ENCODE results near the gene CELA3A.
"Not testable (repeated sequence)": the region's sequence is repeated elsewhere in the genome, so short reads cannot be mapped to it uniquely, and the experiment has no call there.

Gene CELA3A

GRCh38 chr1:21969066-21969465 lies 32.4 kb upstream of the CELA3A start:
- not testable (repeated sequence) for H3K9me3 ChIP-seq (ENCODE audit: insufficient read depth, low read depth, low read length); H3K4me3 ChIP-seq (ENCODE audit: low read length); H3K27me3 ChIP-seq (ENCODE audit: insufficient read depth, low read length); H3K36me3 ChIP-seq (ENCODE audit: insufficient read depth, low read length); H3K4me1 ChIP-seq (ENCODE audit: insufficient read depth, low read length); H3K27ac ChIP-seq (ENCODE audit: low read depth, low read length); H3K9ac ChIP-seq (ENCODE audit: low read depth, low read length)
- WGBS = 80% methylated on average over 5 of the region's 5 CpGs

GRCh38 chr1:21970523-21970922 lies 30.9 kb upstream of the CELA3A start:
- not testable (repeated sequence) for H3K9me3 ChIP-seq (ENCODE audit: insufficient read depth, low read depth, low read length); H3K4me3 ChIP-seq (ENCODE audit: low read length); H3K27ac ChIP-seq (ENCODE audit: low read depth, low read length); H3K9ac ChIP-seq (ENCODE audit: low read depth, low read length); H3K4me1 ChIP-seq (ENCODE audit: insufficient read depth, low read length); H3K27me3 ChIP-seq (ENCODE audit: insufficient read depth, low read length); H3K36me3 ChIP-seq (ENCODE audit: insufficient read depth, low read length)
- 57% methylated on average over 4 of the region's 4 CpGs for WGBS

DNA sequence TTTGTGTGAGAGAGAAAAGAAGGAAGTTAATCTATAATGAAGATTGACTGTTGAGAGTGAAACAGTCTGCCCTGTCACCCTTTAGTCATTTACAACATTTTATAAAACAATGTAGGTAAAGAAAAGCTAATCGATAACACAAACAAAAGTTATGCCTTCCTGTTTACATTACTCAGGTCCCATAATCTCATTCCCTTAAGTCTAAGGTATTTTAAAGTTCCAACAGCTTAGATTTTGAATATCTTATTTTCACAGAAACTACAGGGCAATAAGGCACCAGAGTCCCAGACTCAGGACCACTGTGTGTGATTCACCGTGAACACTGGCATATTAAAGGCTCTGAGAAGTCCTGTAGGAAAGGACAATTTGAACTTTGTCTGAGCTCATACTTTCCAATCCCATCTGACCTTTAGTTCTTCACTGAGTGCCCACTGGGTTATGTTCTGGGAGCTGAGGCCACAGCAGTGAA lies 28.4 kb upstream of the CELA3A start:
- not testable (repeated sequence) for H3K36me3 ChIP-seq (ENCODE audit: insufficient read depth, low read length); H3K4me1 ChIP-seq (ENCODE audit: insufficient read depth, low read length); H3K27me3 ChIP-seq (ENCODE audit: insufficient read depth, low read length); H3K9me3 ChIP-seq (ENCODE audit: insufficient read depth, low read depth, low read length); H3K4me3 ChIP-seq (ENCODE audit: low read length); H3K9ac ChIP-seq (ENCODE audit: low read depth, low read length); H3K27ac ChIP-seq (ENCODE audit: low read depth, low read length)
- WGBS = 93% methylated on average over 1 of the region's 2 CpGs

- H3K4me3 ChIP-seq (ENCODE audit: low read length); H3K27me3 ChIP-seq (ENCODE audit: insufficient read depth, low read length): not testable (repeated sequence)
- 88% methylated on average over 4 of the region's 8 CpGs for WGBS
Measured at GRCh38 chr1:21973948-21974347, 27.5 kb upstream of the CELA3A start.

GRCh38 chr1:21974699-21975098 lies 26.8 kb upstream of the CELA3A start:
- H3K4me3 ChIP-seq (ENCODE audit: low read length); H3K4me1 ChIP-seq (ENCODE audit: insufficient read depth, low read length); H3K36me3 ChIP-seq (ENCODE audit: insufficient read depth, low read length); H3K9me3 ChIP-seq (ENCODE audit: insufficient read depth, low read depth, low read length); H3K27me3 ChIP-seq (ENCODE audit: insufficient read depth, low read length); H3K9ac ChIP-seq (ENCODE audit: low read depth, low read length); H3K27ac ChIP-seq (ENCODE audit: low read depth, low read length): not testable (repeated sequence)
- WGBS = 86% methylated on average over 1 of the region's 6 CpGs

More at GRCh38 chr1:21973948-21974347, 27.5 kb upstream of the CELA3A start:
- H3K4me1 ChIP-seq (ENCODE audit: insufficient read depth, low read length); H3K9ac ChIP-seq (ENCODE audit: low read depth, low read length); H3K9me3 ChIP-seq (ENCODE audit: insufficient read depth, low read depth, low read length); H3K27ac ChIP-seq (ENCODE audit: low read depth, low read length); H3K36me3 ChIP-seq (ENCODE audit: insufficient read depth, low read length): not testable (repeated sequence)

GRCh38 chr1:21975296-21975695 lies 26.2 kb upstream of the CELA3A start:
- H3K27ac ChIP-seq (ENCODE audit: low read depth, low read length); H3K4me3 ChIP-seq (ENCODE audit: low read length); H3K27me3 ChIP-seq (ENCODE audit: insufficient read depth, low read length); H3K9me3 ChIP-seq (ENCODE audit: insufficient read depth, low read depth, low read length); H3K4me1 ChIP-seq (ENCODE audit: insufficient read depth, low read length); H3K9ac ChIP-seq (ENCODE audit: low read depth, low read length); H3K36me3 ChIP-seq (ENCODE audit: insufficient read depth, low read length): not testable (repeated sequence)
- WGBS = 96% methylated on average over 6 of the region's 9 CpGs

GRCh38 chr1:21976703-21977239 lies 24.7 kb upstream of the CELA3A start, which contains the start of gene CELA3B:
CELA3B (plus strand) TSS chr1:21977022; CDS start chr1:21977040, 18 bp downstream.
- not testable (repeated sequence) for H3K4me1 ChIP-seq (ENCODE audit: insufficient read depth, low read length); H3K9ac ChIP-seq (ENCODE audit: low read depth, low read length); H3K9me3 ChIP-seq (ENCODE audit: insufficient read depth, low read depth, low read length); H3K4me3 ChIP-seq (ENCODE audit: low read length); H3K36me3 ChIP-seq (ENCODE audit: insufficient read depth, low read length); H3K27ac ChIP-seq (ENCODE audit: low read depth, low read length); H3K27me3 ChIP-seq (ENCODE audit: insufficient read depth, low read length)
- 92% methylated on average over 9 of the region's 9 CpGs for WGBS

GRCh38 chr1:21978209-21978608 lies 23.2 kb upstream of the CELA3A start:
- H3K27me3 ChIP-seq (ENCODE audit: insufficient read depth, low read length); H3K27ac ChIP-seq (ENCODE audit: low read depth, low read length); H3K4me3 ChIP-seq (ENCODE audit: low read length); H3K9ac ChIP-seq (ENCODE audit: low read depth, low read length); H3K4me1 ChIP-seq (ENCODE audit: insufficient read depth, low read length); H3K9me3 ChIP-seq (ENCODE audit: insufficient read depth, low read depth, low read length); H3K36me3 ChIP-seq (ENCODE audit: insufficient read depth, low read length): not testable (repeated sequence)
- 89% methylated on average over 11 of the region's 11 CpGs for WGBS

DNA sequence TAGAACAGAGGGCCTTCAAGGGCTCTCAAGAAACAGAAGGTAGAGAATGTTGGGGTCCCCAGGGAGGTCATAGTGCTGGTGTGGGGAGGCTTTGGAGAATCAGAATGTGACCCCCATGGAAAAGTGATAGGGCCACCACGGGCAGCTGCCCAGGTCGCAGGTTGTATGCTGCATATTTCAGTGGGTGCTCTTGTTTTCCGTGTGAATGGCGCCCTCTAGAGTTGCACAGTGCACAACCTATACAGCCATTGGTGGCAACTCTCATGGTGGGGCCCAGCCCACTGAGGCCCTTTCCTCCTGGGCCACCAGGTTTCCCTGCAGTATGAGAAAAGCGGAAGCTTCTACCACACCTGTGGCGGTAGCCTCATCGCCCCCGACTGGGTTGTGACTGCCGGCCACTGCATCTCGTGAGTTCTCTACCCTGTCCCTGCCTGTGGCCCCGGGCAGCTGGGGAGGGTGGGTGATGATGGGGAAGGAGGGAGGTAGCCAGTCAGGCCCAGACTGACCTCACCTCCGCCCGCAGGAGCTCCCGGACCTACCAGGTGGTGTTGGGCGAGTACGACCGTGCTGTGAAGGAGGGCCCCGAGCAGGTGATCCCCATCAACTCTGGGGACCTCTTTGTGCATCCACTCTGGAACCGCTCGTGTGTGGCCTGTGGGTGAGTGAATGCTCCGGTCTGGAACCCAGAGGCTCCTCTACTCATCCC lies 20.8 kb upstream of the CELA3A start:
- not testable (repeated sequence) for H3K36me3 ChIP-seq (ENCODE audit: insufficient read depth, low read length); H3K4me1 ChIP-seq (ENCODE audit: insufficient read depth, low read length); H3K9me3 ChIP-seq (ENCODE audit: insufficient read depth, low read depth, low read length); H3K27ac ChIP-seq (ENCODE audit: low read depth, low read length); H3K4me3 ChIP-seq (ENCODE audit: low read length); H3K27me3 ChIP-seq (ENCODE audit: insufficient read depth, low read length); H3K9ac ChIP-seq (ENCODE audit: low read depth, low read length)
- 81% methylated on average over 17 of the region's 21 CpGs for WGBS

GRCh38 chr1:21981253-21981652 lies 20.2 kb upstream of the CELA3A start:
- H3K4me1 ChIP-seq (ENCODE audit: insufficient read depth, low read length); H3K9me3 ChIP-seq (ENCODE audit: insufficient read depth, low read depth, low read length); H3K4me3 ChIP-seq (ENCODE audit: low read length); H3K36me3 ChIP-seq (ENCODE audit: insufficient read depth, low read length); H3K27me3 ChIP-seq (ENCODE audit: insufficient read depth, low read length); H3K27ac ChIP-seq (ENCODE audit: low read depth, low read length); H3K9ac ChIP-seq (ENCODE audit: low read depth, low read length): not testable (repeated sequence)
- WGBS = 96% methylated on average over 2 of the region's 4 CpGs

GRCh38 chr1:21982122-21982521 lies 19.3 kb upstream of the CELA3A start:
- H3K9me3 ChIP-seq (ENCODE audit: insufficient read depth, low read depth, low read length); H3K27me3 ChIP-seq (ENCODE audit: insufficient read depth, low read length); H3K36me3 ChIP-seq (ENCODE audit: insufficient read depth, low read length); H3K4me1 ChIP-seq (ENCODE audit: insufficient read depth, low read length); H3K27ac ChIP-seq (ENCODE audit: low read depth, low read length); H3K9ac ChIP-seq (ENCODE audit: low read depth, low read length); H3K4me3 ChIP-seq (ENCODE audit: low read length): not testable (repeated sequence)
- 81% methylated on average over 6 of the region's 6 CpGs for WGBS

DNA sequence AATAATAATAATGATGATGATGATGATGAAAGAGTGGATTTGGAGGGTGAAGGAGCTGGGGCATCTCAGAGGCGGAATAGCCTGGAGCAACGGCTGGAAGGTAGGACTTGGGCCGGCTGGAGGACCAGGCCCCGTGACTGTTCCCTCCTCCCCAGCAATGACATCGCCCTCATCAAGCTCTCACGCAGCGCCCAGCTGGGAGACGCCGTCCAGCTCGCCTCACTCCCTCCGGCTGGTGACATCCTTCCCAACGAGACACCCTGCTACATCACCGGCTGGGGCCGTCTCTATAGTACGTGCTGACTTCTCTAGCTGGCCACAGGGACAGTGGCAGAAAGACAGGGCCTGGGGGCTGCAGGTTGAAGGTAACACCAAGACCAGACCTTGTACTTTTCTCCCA lies 17.9 kb upstream of the CELA3A start:
- not testable (repeated sequence) for H3K9ac ChIP-seq (ENCODE audit: low read depth, low read length); H3K9me3 ChIP-seq (ENCODE audit: insufficient read depth, low read depth, low read length); H3K27ac ChIP-seq (ENCODE audit: low read depth, low read length); H3K4me1 ChIP-seq (ENCODE audit: insufficient read depth, low read length); H3K4me3 ChIP-seq (ENCODE audit: low read length); H3K36me3 ChIP-seq (ENCODE audit: insufficient read depth, low read length); H3K27me3 ChIP-seq (ENCODE audit: insufficient read depth, low read length)
- 85% methylated on average over 2 of the region's 15 CpGs for WGBS

All from HUES64 (cell line).